Trophoblast cell (in vitro differentiated cells and primary cell): ENCODE data around the gene BTBD19.
"Not testable (repeated sequence)": the region's sequence is repeated elsewhere in the genome, so short reads cannot be mapped to it uniquely, and the experiment has no call there.

Experiments
- DNase-seq, 2 donors: peaks; one replicate each; pipeline ENCODE4 v3.0.0-alpha.2; 2016
- H2AFZ ChIP-seq: 2 replicates; pipeline ENCODE4 v1.6.1; 2013; ENCODE audit warnings: low read length, moderate library complexity, mild to moderate bottlenecking; ENCODE audit not compliant: insufficient read depth, poor library complexity
- H2AK5ac ChIP-seq: 2 replicates; pipeline ENCODE4 v1.6.1; 2013; ENCODE audit warnings: mild to moderate bottlenecking, low read length
- H2BK120ac ChIP-seq: 2 replicates; pipeline ENCODE4 v1.6.1; 2013; ENCODE audit warnings: low read length, mild to moderate bottlenecking, moderate library complexity; ENCODE audit not compliant: insufficient read depth, poor library complexity
- H2BK12ac ChIP-seq: 2 replicates; pipeline ENCODE4 v1.6.1; 2013; ENCODE audit warnings: mild to moderate bottlenecking, low read length, moderate library complexity
- H2BK5ac ChIP-seq: 2 replicates; pipeline ENCODE4 v1.6.1; 2013; ENCODE audit warnings: low read length, low read depth, moderate library complexity, mild to moderate bottlenecking; ENCODE audit not compliant: poor library complexity
- H3K14ac ChIP-seq: 2 replicates; pipeline ENCODE4 v1.6.1; 2013; ENCODE audit warnings: mild to moderate bottlenecking, low read length
- H3K18ac ChIP-seq: 2 replicates; pipeline ENCODE4 v1.6.1; 2013; ENCODE audit warnings: mild to moderate bottlenecking, low read length
- H3K23ac ChIP-seq: 2 replicates; pipeline ENCODE4 v1.6.1; 2013; ENCODE audit warnings: low read length
- H3K27ac ChIP-seq: 2 replicates; pipeline ENCODE4 v1.5.1; 2013; ENCODE audit warnings: low read depth, mild to moderate bottlenecking, inconsistent platforms, low read length, moderate library complexity
- H3K27me3 ChIP-seq: 2 replicates; pipeline ENCODE4 v1.6.1; 2013; ENCODE audit warnings: inconsistent platforms, mild to moderate bottlenecking, low read length, moderate library complexity; ENCODE audit not compliant: insufficient read depth
- H3K36me3 ChIP-seq, 2 experiments: 1 replicate in 1 of 2; 2 replicates in 1 of 2; pipeline ENCODE4 v1.6.1; 2013; ENCODE audit warnings: low read length in 2 of 2, mild to moderate bottlenecking in 2 of 2, moderate library complexity in 1 of 2; ENCODE audit not compliant: insufficient read depth in 2 of 2, control insufficient read depth in 1 of 2
- H3K4ac ChIP-seq: 2 replicates; pipeline ENCODE4 v1.6.1; 2013; ENCODE audit warnings: low read depth, mild to moderate bottlenecking, low read length, moderate library complexity
- H3K4me1 ChIP-seq, 2 experiments: 1 replicate in 1 of 2; 2 replicates in 1 of 2; pipeline ENCODE4 v1.6.1; 2013; ENCODE audit warnings: low read length in 2 of 2, mild to moderate bottlenecking in 2 of 2, moderate library complexity in 1 of 2; ENCODE audit not compliant: insufficient read depth in 2 of 2, control insufficient read depth in 1 of 2
- H3K4me2 ChIP-seq: 2 replicates; pipeline ENCODE4 v1.6.1; 2013; ENCODE audit warnings: inconsistent platforms, mild to moderate bottlenecking, low read length, moderate library complexity
- H3K4me3 ChIP-seq: 2 replicates; pipeline ENCODE4 v1.5.1; 2013; ENCODE audit warnings: mild to moderate bottlenecking, low read depth, low read length, inconsistent platforms
- H3K79me1 ChIP-seq: one replicate; pipeline ENCODE4 v1.6.1; 2013; ENCODE audit warnings: low read length
- H3K79me2 ChIP-seq: 2 replicates; pipeline ENCODE4 v1.6.1; 2013; ENCODE audit warnings: low read length, mild to moderate bottlenecking; ENCODE audit not compliant: control insufficient read depth, insufficient read depth, poor library complexity
- H3K9ac ChIP-seq: 2 replicates; pipeline ENCODE4 v1.6.1; 2013; ENCODE audit warnings: mild to moderate bottlenecking, low read length
- H3K9me3 ChIP-seq: 2 replicates; pipeline ENCODE4 v1.6.1; 2013; ENCODE audit warnings: low read depth, mild to moderate bottlenecking, control low read depth, inconsistent platforms, low read length; ENCODE audit not compliant: insufficient read depth
- H4K12ac ChIP-seq: 2 replicates; pipeline ENCODE4 v1.6.1; 2013; ENCODE audit warnings: low read depth, mild to moderate bottlenecking, low read length, moderate library complexity
- H4K8ac ChIP-seq: 2 replicates; pipeline ENCODE4 v1.6.1; 2013; ENCODE audit warnings: low read depth, mild to moderate bottlenecking, low read length, moderate library complexity
- H4K91ac ChIP-seq: one replicate; pipeline ENCODE4 v1.6.1; 2013; ENCODE audit warnings: low read depth, mild to moderate bottlenecking, low read length, moderate library complexity
- WGBS: extraction: QIAGEN DNeasy Blood & Tissue Kit; methylation state at CpG from one replicate; pipeline ENCODE4 v1.1.7; 2013; ENCODE audit warnings: missing lambda C conversion rate; ENCODE audit not compliant: insufficient read length, insufficient coverage; ENCODE audit errors: extremely low coverage; 5-methylcytosine and 5-hydroxymethylcytosine counted together

The BTBD19 gene

GRCh38 chr1:44792736-44793502 lies 15.4 kb upstream of the BTBD19 start:
- WGBS, result no CpG with 5 or more reads among the region's 9 CpGs
- Histone ChIP-seq H2BK120ac (no peak overlapping the region), H2BK12ac (peak overlapping the region; percentile 4), H2BK5ac (no peak overlapping the region), H2AFZ (no peak overlapping the region), H3K27me3 (no peaks in the 10 kb centered on the region), H3K79me2 (no peaks in the 10 kb centered on the region), H3K4ac (no peak overlapping the region), H3K4me2 (no peak overlapping the region), H3K9ac (no peak overlapping the region), H2AK5ac (no peak overlapping the region), H3K4me3 (no peak overlapping the region), H4K8ac (peak overlapping the region; percentile 12), H3K18ac (no peak overlapping the region), H3K23ac (no peak overlapping the region), H3K14ac (no peak overlapping the region), H3K9me3 (no peaks in the 10 kb centered on the region), H3K4me1 (no peaks in the 10 kb centered on the region), H3K27ac (no peak overlapping the region), H3K36me3 (no peaks in the 10 kb centered on the region), H4K12ac (no peak overlapping the region), H4K91ac (no peak overlapping the region), H3K79me1 (no peaks in the 10 kb centered on the region)
- no peak for DNase-seq

GRCh38 chr1:44797886-44798285 lies 10.4 kb upstream of the BTBD19 start:
- not testable (repeated sequence) for H3K4me2 ChIP-seq, H2BK12ac ChIP-seq, H2BK120ac ChIP-seq, H3K4ac ChIP-seq, H3K18ac ChIP-seq, H2BK5ac ChIP-seq, DNase-seq, H4K91ac ChIP-seq, H3K27ac ChIP-seq, H3K9ac ChIP-seq, H3K9me3 ChIP-seq, H2AK5ac ChIP-seq, H4K12ac ChIP-seq, H3K27me3 ChIP-seq, H3K14ac ChIP-seq, H2AFZ ChIP-seq, H3K4me3 ChIP-seq, H3K23ac ChIP-seq, H4K8ac ChIP-seq
- peaks cover 12% of the 10 kb centered on the region for H3K79me1 ChIP-seq
- peaks cover 10 to 11% of the 10 kb centered on the region in 2 experiments for H3K36me3 ChIP-seq
- H3K4me1 ChIP-seq, result peaks cover 14 to 19% of the 10 kb centered on the region in 2 experiments
- no CpG with 5 or more reads among the region's 8 CpGs for WGBS
- peaks cover 13% of the 10 kb centered on the region for H3K79me2 ChIP-seq

- Histone ChIP-seq H3K27ac (no peak overlapping the region), H4K8ac (peak overlapping the region; percentile 62), H3K9me3 (no peaks in the 10 kb centered on the region), H3K23ac (no peak overlapping the region), H3K36me3 (peaks cover 19 to 20% of the 10 kb centered on the region in 2 experiments), H3K79me2 (peaks cover 13% of the 10 kb centered on the region), H2AFZ (no peak overlapping the region), H3K18ac (no peak overlapping the region), H3K4me2 (no peak overlapping the region), H2AK5ac (peak overlapping the region; percentile 3), H3K9ac (no peak overlapping the region), H2BK12ac (peak overlapping the region; percentile 16), H4K12ac (no peak overlapping the region), H2BK5ac (no peak overlapping the region), H2BK120ac (no peak overlapping the region), H3K27me3 (no peaks in the 10 kb centered on the region), H3K4me1 (peaks cover 15 to 20% of the 10 kb centered on the region in 2 experiments), H3K4ac (no peak overlapping the region), H3K14ac (no peak overlapping the region), H4K91ac (peak overlapping the region; percentile 4), H3K79me1 (peaks cover 12% of the 10 kb centered on the region), H3K4me3 (no peak overlapping the region)
- no CpG with 5 or more reads among the region's 10 CpGs for WGBS
- no peak for DNase-seq
Observed at GRCh38 chr1:44798481-44799365, 9.6 kb upstream of the BTBD19 start.

- peak within 1 kb of the TSS; percentile 88 for H2BK12ac ChIP-seq
- H3K4me3 ChIP-seq, result peak within 1 kb of the TSS; percentile 83
- H4K12ac ChIP-seq, result peak within 1 kb of the TSS; percentile 83
- H3K27me3 ChIP-seq, result no peaks in the 10 kb centered on the region
- H2AFZ ChIP-seq, result peak within 1 kb of the TSS; percentile 43
- no CpG with 5 or more reads among the region's 79 CpGs for WGBS
- peak within 1 kb of the TSS; percentile 97 for H2BK5ac ChIP-seq
- peak within 1 kb of the TSS; percentile 93 for H4K91ac ChIP-seq
- H3K36me3 ChIP-seq, result peaks cover 28 to 29% of the 10 kb centered on the region in 2 experiments
- peaks cover 15 to 20% of the 10 kb centered on the region in 2 experiments for H3K4me1 ChIP-seq
- H3K4ac ChIP-seq, result peak within 1 kb of the TSS; percentile 22
- H3K4me2 ChIP-seq, result peak within 1 kb of the TSS; percentile 93
- H3K14ac ChIP-seq, result peak within 1 kb of the TSS; percentile 91
- H2BK120ac ChIP-seq, result peak within 1 kb of the TSS; percentile 99
- DNase-seq, result peak; percentile 98 to 99
- H3K9ac ChIP-seq, result peak within 1 kb of the TSS; percentile 73
- peak within 1 kb of the TSS; percentile 86 for H4K8ac ChIP-seq
- H3K9me3 ChIP-seq, result no peaks in the 10 kb centered on the region
- H2AK5ac ChIP-seq, result peak within 1 kb of the TSS; percentile 73
- peaks cover 13% of the 10 kb centered on the region for H3K79me2 ChIP-seq
- H3K23ac ChIP-seq, result no peak within 1 kb of the TSS
- H3K27ac ChIP-seq, result peak within 1 kb of the TSS; percentile 95
- peaks cover 12% of the 10 kb centered on the region for H3K79me1 ChIP-seq
- peak within 1 kb of the TSS; percentile 95 for H3K18ac ChIP-seq
Observed at GRCh38 chr1:44799770-44800584, 8.3 kb upstream of the BTBD19 start, which contains the start of gene PLK3. Gene PLK3 (plus strand): TSS chr1:44800377. CDS start chr1:44800464, 87 bp downstream.
